ENCODE measurements around the gene DTNBP1. TPM values are rescaled to one million over a fixed set of nuclear protein-coding genes. Genes with fewer than 3 reads are reported as not detected.

Gene DTNBP1
- total and polyA plus RNA-seq, 2 of the 8 experiments (the other 6 are each of a cell fraction or from before 2014, with no cell fraction given): 13.5 to 22.1 TPM

DNA sequence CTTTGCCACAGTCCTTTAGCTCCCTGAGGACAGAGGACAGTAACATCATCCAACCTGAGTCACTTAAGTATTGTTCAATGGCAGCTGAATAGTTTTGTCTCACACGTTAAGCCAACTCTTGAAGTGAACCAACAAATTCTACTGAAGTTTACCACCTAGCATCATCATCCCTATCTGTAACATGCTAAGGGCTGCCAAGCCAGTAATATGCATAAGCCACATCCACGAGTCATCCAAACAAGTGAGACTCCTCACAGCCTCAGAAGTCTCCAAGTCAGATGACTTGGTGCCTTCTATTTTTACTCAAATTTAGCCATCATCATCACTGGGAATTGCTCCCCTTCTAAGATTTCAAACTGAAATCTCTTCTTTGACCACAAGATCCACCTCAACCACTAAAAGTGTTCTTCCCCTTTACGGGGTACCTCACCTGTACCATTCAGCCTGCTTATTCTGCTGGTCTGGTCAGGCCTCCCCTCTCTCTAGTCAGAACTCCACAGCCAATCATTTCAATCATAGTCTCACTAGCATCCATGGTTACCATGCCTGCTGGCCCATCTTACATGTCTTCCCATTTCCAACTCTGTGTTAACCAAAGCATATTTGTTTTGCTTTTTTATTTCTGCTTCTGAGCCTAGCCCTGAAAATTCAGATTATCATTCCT, 73.7 kb downstream of the DTNBP1 start (continued):
- TF ChIP-seq SP4 (IDR thresholded peaks at IDR 0.05; ENCODE audit: low read length): no peak
